ENCODE measurements around the gene SCRT2. TPM values are rescaled to one million over a fixed set of nuclear protein-coding genes. Genes with fewer than 3 reads are reported as not detected.

Gene SCRT2
- total and polyA plus RNA-seq, 2 donors from 2014 or later: not detected

DNA sequence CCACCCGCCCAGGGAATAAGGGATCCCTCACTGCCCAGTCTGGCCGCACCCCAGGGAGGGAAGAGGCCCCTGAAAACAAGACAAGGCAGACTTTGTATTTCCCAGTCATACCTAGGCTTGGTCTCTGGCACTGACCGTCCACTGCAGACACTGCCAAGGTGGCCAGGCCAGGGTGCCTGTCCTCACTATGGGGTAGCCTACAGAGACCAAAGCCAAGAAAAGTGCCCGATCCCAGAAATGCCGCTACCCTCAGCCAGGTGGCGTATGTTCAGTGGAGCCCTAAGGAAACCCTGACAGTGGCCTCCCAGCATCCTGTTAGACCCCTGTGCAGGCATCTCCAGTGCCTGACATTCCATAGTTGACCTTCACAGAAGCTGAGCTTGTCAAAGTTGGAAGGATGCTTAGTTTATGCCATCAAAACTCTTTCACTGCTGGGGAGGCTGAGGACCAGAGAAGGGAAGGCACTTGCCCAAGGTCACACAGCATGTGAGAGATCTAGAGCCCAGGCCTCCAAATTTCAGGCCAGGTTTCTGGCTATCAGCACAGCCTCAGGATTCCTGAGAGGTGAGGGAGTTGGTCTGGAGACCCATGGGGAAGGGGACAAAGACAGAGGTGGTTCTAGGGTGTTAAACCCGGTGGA is 2.5 kb downstream of the SCRT2 start:
- DNase-seq (no peak), FAIRE-seq (no peak)
- TF ChIP-seq, protein P1, sequence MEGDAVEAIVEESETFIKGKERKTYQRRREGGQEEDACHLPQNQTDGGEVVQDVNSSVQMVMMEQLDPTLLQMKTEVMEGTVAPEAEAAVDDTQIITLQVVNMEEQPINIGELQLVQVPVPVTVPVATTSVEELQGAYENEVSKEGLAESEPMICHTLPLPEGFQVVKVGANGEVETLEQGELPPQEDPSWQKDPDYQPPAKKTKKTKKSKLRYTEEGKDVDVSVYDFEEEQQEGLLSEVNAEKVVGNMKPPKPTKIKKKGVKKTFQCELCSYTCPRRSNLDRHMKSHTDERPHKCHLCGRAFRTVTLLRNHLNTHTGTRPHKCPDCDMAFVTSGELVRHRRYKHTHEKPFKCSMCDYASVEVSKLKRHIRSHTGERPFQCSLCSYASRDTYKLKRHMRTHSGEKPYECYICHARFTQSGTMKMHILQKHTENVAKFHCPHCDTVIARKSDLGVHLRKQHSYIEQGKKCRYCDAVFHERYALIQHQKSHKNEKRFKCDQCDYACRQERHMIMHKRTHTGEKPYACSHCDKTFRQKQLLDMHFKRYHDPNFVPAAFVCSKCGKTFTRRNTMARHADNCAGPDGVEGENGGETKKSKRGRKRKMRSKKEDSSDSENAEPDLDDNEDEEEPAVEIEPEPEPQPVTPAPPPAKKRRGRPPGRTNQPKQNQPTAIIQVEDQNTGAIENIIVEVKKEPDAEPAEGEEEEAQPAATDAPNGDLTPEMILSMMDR (IDR thresholded peaks at IDR 0.05; ENCODE audit: borderline replicate concordance, extremely low read depth, insufficient read depth): no peak
- no peak overlapping the region for H3K4me3 ChIP-seq (ENCODE audit: low read length in 3 of 3)
- H3K27ac ChIP-seq (ENCODE audit: low read depth in 2 of 2, low read length in 2 of 2): no peak overlapping the region
- H3K4me1 ChIP-seq (ENCODE audit: control insufficient read depth in 2 of 3, insufficient read depth in 2 of 3, low read depth in 1 of 3, low read length in 3 of 3): peaks cover 0 to 3% (median 0%) of the 10 kb centered on the region in 3 donors
- H3K36me3 ChIP-seq (ENCODE audit: control insufficient read depth in 2 of 3, insufficient read depth in 3 of 3, low read length in 3 of 3): no peaks in the 10 kb centered on the region
- no peaks in the 10 kb centered on the region for H3K9me3 ChIP-seq (ENCODE audit: control insufficient read depth in 2 of 3, insufficient read depth in 1 of 3, low read length in 3 of 3)
- intact Hi-C loops (cut with DNase I): no loop called here
- no peak overlapping the region for H3K9ac ChIP-seq (ENCODE audit: low read length in 3 of 3)
- H3K27me3 ChIP-seq (ENCODE audit: control insufficient read depth, insufficient read depth, low read length): peaks cover 2% of the 10 kb centered on the region

DNA sequence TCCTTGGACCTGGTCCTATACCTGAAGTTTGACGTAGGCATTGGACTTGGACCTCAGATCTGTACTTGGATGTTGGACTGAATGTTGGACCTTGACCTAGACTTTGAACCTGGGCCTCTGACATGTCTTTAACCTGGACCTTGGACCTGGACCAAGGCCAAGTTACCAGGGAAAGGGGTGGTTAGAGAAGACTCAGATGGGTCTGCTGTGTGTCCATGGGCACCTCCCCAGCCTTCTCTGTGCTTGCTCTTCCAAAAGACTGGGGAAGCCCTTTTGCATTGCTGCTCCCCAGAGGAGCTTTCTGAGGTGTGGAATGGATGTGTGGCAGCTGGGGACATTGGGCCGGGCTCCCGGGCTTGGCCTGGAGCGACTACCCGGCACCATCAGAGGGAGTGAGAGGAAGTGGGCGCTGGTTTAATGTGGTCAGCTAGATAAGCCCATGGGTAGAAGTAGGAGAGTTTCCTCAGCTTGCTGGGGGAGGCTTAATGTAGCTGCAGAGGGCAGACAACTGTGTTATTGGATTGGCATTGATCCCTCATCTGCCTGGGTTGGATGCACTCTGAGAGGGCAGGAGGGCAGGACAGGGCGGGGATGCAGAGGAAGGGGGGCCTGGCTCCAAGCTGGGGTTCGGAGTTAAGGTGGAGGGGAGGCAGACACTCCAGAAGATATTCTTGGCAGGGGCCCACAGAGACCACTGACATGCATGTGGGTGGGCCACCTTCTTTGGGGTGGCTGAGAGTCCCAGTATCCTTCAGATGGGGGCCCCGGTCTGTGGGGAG is 4.2 kb downstream of the SCRT2 start:
- FAIRE-seq: no peak
- Histone ChIP-seq H3K9me3 (ENCODE audit: control insufficient read depth in 2 of 3, insufficient read depth in 1 of 3, low read length in 3 of 3) (no peaks in the 10 kb centered on the region), H3K27me3 (ENCODE audit: control insufficient read depth, insufficient read depth, low read length) (no peaks in the 10 kb centered on the region), H3K36me3 (ENCODE audit: control insufficient read depth in 2 of 3, insufficient read depth in 3 of 3, low read length in 3 of 3) (no peaks in the 10 kb centered on the region), H3K27ac (ENCODE audit: low read depth in 2 of 2, low read length in 2 of 2) (no peak overlapping the region), H3K4me1 (ENCODE audit: control insufficient read depth in 2 of 3, insufficient read depth in 2 of 3, low read depth in 1 of 3, low read length in 3 of 3) (peaks cover 0 to 3% (median 0%) of the 10 kb centered on the region in 3 donors), H3K4me3 (ENCODE audit: low read length in 3 of 3) (no peak overlapping the region), H3K9ac (ENCODE audit: low read length in 3 of 3) (no peak overlapping the region)
- intact Hi-C loops (cut with DNase I): no loop called here
- TF ChIP-seq, protein P1 (IDR thresholded peaks at IDR 0.05; ENCODE audit: borderline replicate concordance, extremely low read depth, insufficient read depth): no peak
- no peak for DNase-seq

DNA sequence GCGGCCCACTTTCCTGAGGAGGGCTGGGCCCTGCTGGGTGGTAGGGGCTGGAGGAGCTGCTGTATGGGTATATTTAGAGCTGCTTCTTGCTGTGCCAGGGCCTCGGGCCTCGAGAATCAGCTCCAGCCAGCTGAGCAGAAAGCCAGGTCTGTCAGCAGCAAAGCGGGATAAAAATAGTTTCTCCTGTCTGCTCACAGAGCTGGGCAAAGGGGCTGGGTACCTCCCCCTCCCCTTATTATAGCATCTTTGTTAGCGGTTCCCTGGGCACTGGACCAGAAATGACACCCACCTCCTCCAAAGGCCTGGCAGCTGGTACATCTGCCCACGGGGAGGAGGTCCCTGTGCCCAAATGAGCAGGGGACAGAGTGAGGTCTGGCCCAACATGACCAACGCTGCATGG is 6.0 kb downstream of the SCRT2 start:
- Histone ChIP-seq H3K4me1 (ENCODE audit: control insufficient read depth in 2 of 3, insufficient read depth in 2 of 3, low read depth in 1 of 3, low read length in 3 of 3) (no peaks in the 10 kb centered on the region), H3K27me3 (ENCODE audit: control insufficient read depth, insufficient read depth, low read length) (peaks cover 6% of the 10 kb centered on the region), H3K9ac (ENCODE audit: low read length in 3 of 3) (no peak overlapping the region), H3K27ac (ENCODE audit: low read depth in 2 of 2, low read length in 2 of 2) (no peak overlapping the region), H3K9me3 (ENCODE audit: control insufficient read depth in 2 of 3, insufficient read depth in 1 of 3, low read length in 3 of 3) (no peaks in the 10 kb centered on the region), H3K4me3 (ENCODE audit: low read length in 3 of 3) (no peak overlapping the region), H3K36me3 (ENCODE audit: control insufficient read depth in 2 of 3, insufficient read depth in 3 of 3, low read length in 3 of 3) (no peaks in the 10 kb centered on the region)
- intact Hi-C loops (cut with DNase I): no loop called here
- no peak for FAIRE-seq
- DNase-seq: peak in 1 of 5 donors; percentile 32
- TF ChIP-seq, protein P1 (IDR thresholded peaks at IDR 0.05; ENCODE audit: borderline replicate concordance, extremely low read depth, insufficient read depth): no peak
